GM23248 (cell line): ENCODE results near the gene SEZ6. TPM values are rescaled to one million over a fixed set of nuclear protein-coding genes. Genes with fewer than 3 reads are reported as not detected.

Experiments
- DNase-seq: peaks from one replicate; pipeline ENCODE4 v3.0.0-alpha.2; 2015
- H2AFZ ChIP-seq: fragments of 200-600 bp; sonication (generic); 2 replicates; pipeline ENCODE4 v1.6.1; 2016; ENCODE audit warnings: antibody characterized with exemption
- H3F3A ChIP-seq: fragments of 200-600 bp; sonication (generic); 2 replicates; pipeline ENCODE4 v1.6.1; 2016; ENCODE audit warnings: mild to moderate bottlenecking, antibody characterized with exemption, mixed run types; ENCODE audit not compliant: insufficient read depth
- H3K27ac ChIP-seq: fragments of 200-600 bp; sonication (generic); 2 replicates; pipeline ENCODE4 v1.5.1; 2016; ENCODE audit warnings: mild to moderate bottlenecking
- H3K27me3 ChIP-seq: fragments of 200-600 bp; sonication (generic); replicated peaks from 2 replicates; pipeline ENCODE4 v1.6.1; 2016; ENCODE audit warnings: mild to moderate bottlenecking; ENCODE audit not compliant: insufficient read depth
- H3K36me3 ChIP-seq: fragments of 200-600 bp; sonication (generic); 2 replicates; pipeline ENCODE4 v1.6.1; 2016; ENCODE audit warnings: low read depth, mild to moderate bottlenecking
- H3K4me1 ChIP-seq: fragments of 200-600 bp; sonication (generic); 2 replicates; pipeline ENCODE4 v1.6.1; 2016; ENCODE audit warnings: mild to moderate bottlenecking; ENCODE audit not compliant: insufficient read depth
- H3K4me2 ChIP-seq: fragments of 200-600 bp; sonication (generic); one replicate; pipeline ENCODE4 v1.6.1; 2016; ENCODE audit warnings: mild to moderate bottlenecking; ENCODE audit not compliant: unreplicated experiment
- H3K4me3 ChIP-seq: fragments of 200-600 bp; sonication (generic); 2 replicates; pipeline ENCODE4 v1.5.1; 2016; ENCODE audit warnings: mild to moderate bottlenecking
- H3K79me2 ChIP-seq: fragments of 200-600 bp; sonication (generic); 2 replicates; pipeline ENCODE4 v1.6.1; 2016; ENCODE audit warnings: mild to moderate bottlenecking; ENCODE audit not compliant: insufficient read depth
- H3K9ac ChIP-seq: fragments of 200-600 bp; sonication (generic); 2 replicates; pipeline ENCODE4 v1.6.1; 2016; ENCODE audit warnings: mild to moderate bottlenecking
- H3K9me2 ChIP-seq: fragments of 200-600 bp; sonication (generic); 2 replicates; pipeline ENCODE4 v1.6.1; 2016; ENCODE audit warnings: mixed run types, mild to moderate bottlenecking, moderate library complexity; ENCODE audit not compliant: insufficient read depth
- H3K9me3 ChIP-seq: fragments of 200-600 bp; sonication (generic); one replicate; pipeline ENCODE4 v1.6.1; 2017; ENCODE audit warnings: low read depth
- H4K20me1 ChIP-seq: fragments of 200-600 bp; sonication (generic); 2 replicates; pipeline ENCODE4 v1.6.0; 2016; ENCODE audit not compliant: insufficient read depth
- EZH2 ChIP-seq: fragments of 200-600 bp; sonication (generic); IDR thresholded peaks from 2 replicates; pipeline ENCODE4 v1.6.1; 2018; ENCODE audit warnings: antibody characterized with exemption, mild to moderate bottlenecking; ENCODE audit not compliant: insufficient read depth, poor library complexity, severe bottlenecking
- EZH2phosphoT487 ChIP-seq: fragments of 200-600 bp; sonication (generic); IDR thresholded peaks from 2 replicates; pipeline ENCODE4 v1.6.1; 2018; ENCODE audit warnings: antibody characterized with exemption, moderate library complexity, mild to moderate bottlenecking, low read depth; ENCODE audit not compliant: insufficient read depth
- WGBS, 2 experiments: methylation state at CpG; one replicate each; pipeline ENCODE4 v1.1.6; 2015 to 2017; ENCODE audit warnings: low lambda C conversion rate in 2 of 2, low coverage in 1 of 2; ENCODE audit errors: missing lambda C conversion rate in 2 of 2; 5-methylcytosine and 5-hydroxymethylcytosine counted together
- in situ Hi-C: fragments of 300-500 bp; cut with MboI; formaldehyde crosslinking; loops from 2 replicates; pipeline ENCODE4 v1.15.0; 2020
- polyA plus RNA-seq: library from polyadenylated mRNA; unstranded; fragments of >200 nt; fragmentation: Nextera tagmentation; extraction: Ambion mirVana; gene quantifications from 2 replicates; pipeline ENCODE4 v1.2.1, GENCODE V29; 2016
- total RNA-seq: library from RNA; depleted of rRNA; stranded (reverse); fragments of >200 nt; shearing (Covaris generic); gene quantifications from 2 replicates; pipeline ENCODE4 v1.2.3, GENCODE V29; 2014

SEZ6 gene
- total and polyA plus RNA-seq, 2 experiments from 2014 or later, result not detected

DNA sequence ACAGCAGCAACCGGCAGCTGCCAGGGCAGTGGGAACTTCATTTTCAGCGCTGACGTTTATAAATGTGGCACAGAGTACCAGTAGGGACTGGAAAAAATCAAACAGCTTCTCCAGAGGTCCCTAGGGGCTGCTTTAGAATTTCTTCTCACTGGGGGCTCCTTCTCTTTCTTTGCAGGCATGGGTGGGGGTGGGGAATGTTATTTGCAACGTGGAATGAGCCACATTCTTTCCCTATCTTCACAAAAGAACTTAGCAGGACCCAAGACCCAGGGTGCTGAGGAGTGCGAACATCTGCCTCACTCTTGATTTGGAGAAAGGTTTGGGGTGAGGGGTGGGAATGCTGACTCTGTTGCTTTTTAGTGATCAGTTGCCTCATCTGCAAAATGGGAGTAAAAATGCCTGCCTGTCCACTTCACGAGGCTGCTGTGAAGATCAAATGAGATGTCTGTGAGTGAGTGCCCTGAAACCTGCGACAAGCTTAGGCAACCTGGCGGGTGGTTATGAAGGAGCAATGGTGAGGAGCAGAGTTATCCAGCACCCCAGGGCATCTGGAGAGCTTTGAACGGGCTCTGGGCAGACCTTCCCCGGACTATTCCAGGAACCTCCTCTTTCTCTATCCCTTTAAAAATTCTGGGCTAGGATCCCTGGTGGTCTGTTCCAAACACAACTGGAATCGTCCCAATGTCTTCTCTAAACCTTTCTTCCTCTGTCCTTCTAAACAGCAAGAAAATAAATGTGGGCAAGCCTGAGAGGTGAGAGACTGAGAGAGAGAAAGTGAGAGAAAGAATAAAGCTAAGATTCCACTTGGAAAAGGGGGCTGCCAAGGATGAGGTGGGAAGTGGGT, 26.4 kb upstream of the SEZ6 start:
- Histone ChIP-seq H3K27ac (no peak overlapping the region), H3K27me3 (peaks cover 88% of the 10 kb centered on the region), H3K4me1 (no peaks in the 10 kb centered on the region), H3K36me3 (0 out of 2 replicates have a peak, but pooled peaks cover 3% of the 10 kb centered on the region), H3K4me2 (no peak overlapping the region), H3K9ac (no peak overlapping the region), H3F3A (no peaks in the 10 kb centered on the region), H2AFZ (no peak overlapping the region), H3K79me2 (no peaks in the 10 kb centered on the region), H4K20me1 (no peaks in the 10 kb centered on the region), H3K9me2 (no peaks in the 10 kb centered on the region), H3K9me3 (peaks cover 9% of the 10 kb centered on the region), H3K4me3 (no peak overlapping the region)
- WGBS, 2 experiments, result 11 to 12% methylated on average over 11 of the region's 11 CpGs
- TF ChIP-seq EZH2, result no peak
- no peak for DNase-seq
- in situ Hi-C loops, result no loop called here

GRCh38 chr17:29031488-29031887, 25.7 kb upstream of the SEZ6 start:
- in situ Hi-C loops, result no loop called here
- H3K27ac ChIP-seq, result no peak overlapping the region
- H3K4me3 ChIP-seq, result no peak overlapping the region
- H3K9me3 ChIP-seq, result peaks cover 9% of the 10 kb centered on the region
- H3K9me2 ChIP-seq, result no peaks in the 10 kb centered on the region
- H3K27me3 ChIP-seq, result peaks cover 86% of the 10 kb centered on the region
- TF ChIP-seq EZH2phosphoT487 (no peak), EZH2 (no peak)
- no peaks in the 10 kb centered on the region for H3F3A ChIP-seq
- 0 out of 2 replicates have a peak, but pooled peaks cover 3% of the 10 kb centered on the region for H3K36me3 ChIP-seq
- 30 to 42% methylated on average over 5 of the region's 5 CpGs for WGBS, 2 experiments
- H3K79me2 ChIP-seq, result no peaks in the 10 kb centered on the region
- H4K20me1 ChIP-seq, result no peaks in the 10 kb centered on the region
- no peak overlapping the region for H2AFZ ChIP-seq
- H3K9ac ChIP-seq, result no peak overlapping the region
- no peak for DNase-seq
- H3K4me1 ChIP-seq, result no peaks in the 10 kb centered on the region
- no peak overlapping the region for H3K4me2 ChIP-seq

- no peaks in the 10 kb centered on the region for H3K9me2 ChIP-seq
- WGBS, 2 experiments, result 37 to 40% methylated on average over 6 of the region's 6 CpGs
- in situ Hi-C loops, result no loop called here
- H3K4me3 ChIP-seq, result no peak overlapping the region
- H4K20me1 ChIP-seq, result no peaks in the 10 kb centered on the region
- no peaks in the 10 kb centered on the region for H3K9me3 ChIP-seq
- H3K4me2 ChIP-seq, result no peak overlapping the region
- no peak for DNase-seq
- TF ChIP-seq EZH2phosphoT487 (no peak), EZH2 (no peak)
- H3K4me1 ChIP-seq, result no peaks in the 10 kb centered on the region
- no peak overlapping the region for H3K9ac ChIP-seq
- no peaks in the 10 kb centered on the region for H3K36me3 ChIP-seq
- no peaks in the 10 kb centered on the region for H3K79me2 ChIP-seq
- H3K27ac ChIP-seq, result no peak overlapping the region
- peaks cover 88% of the 10 kb centered on the region for H3K27me3 ChIP-seq
- no peak overlapping the region for H2AFZ ChIP-seq
- no peaks in the 10 kb centered on the region for H3F3A ChIP-seq
Measured at GRCh38 chr17:29024316-29024952, 18.6 kb upstream of the SEZ6 start.

DNA sequence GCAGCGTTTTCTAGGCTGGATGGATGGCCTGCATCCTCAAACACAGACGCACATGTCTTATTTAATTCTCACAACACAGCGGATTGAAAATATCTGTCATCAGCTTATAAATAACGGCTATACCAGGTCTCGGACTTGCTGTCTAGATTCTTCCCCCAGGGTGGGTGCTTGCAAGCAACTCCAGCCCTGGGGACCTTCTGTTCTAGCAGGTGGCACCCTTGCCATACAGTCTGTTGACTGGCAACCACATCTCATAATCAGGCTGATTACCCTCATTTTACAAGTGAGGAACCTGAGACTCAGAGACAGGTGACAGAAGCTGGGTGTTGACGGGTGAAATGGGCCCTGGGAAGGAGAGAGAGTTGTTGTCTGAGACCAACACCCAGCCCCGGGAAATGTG, 16.2 kb upstream of the SEZ6 start:
- Histone ChIP-seq H3K27ac (no peak overlapping the region), H3F3A (no peaks in the 10 kb centered on the region), H3K4me2 (no peak overlapping the region), H3K9me3 (no peaks in the 10 kb centered on the region), H3K4me1 (no peaks in the 10 kb centered on the region), H3K9ac (no peak overlapping the region), H3K36me3 (no peaks in the 10 kb centered on the region), H3K9me2 (no peaks in the 10 kb centered on the region), H3K79me2 (no peaks in the 10 kb centered on the region), H3K4me3 (no peak overlapping the region), H2AFZ (no peak overlapping the region), H4K20me1 (no peaks in the 10 kb centered on the region), H3K27me3 (peaks cover 87% of the 10 kb centered on the region)
- in situ Hi-C loops, result no loop called here
- DNase-seq, result no peak
- 26 to 33% methylated on average over 7 of the region's 7 CpGs for WGBS, 2 experiments
- TF ChIP-seq EZH2 (no peak), EZH2phosphoT487 (no peak)
